Medulla oblongata (tissue), 1 donor: ENCODE results near the gene MMRN1.

Experiments used
- DNase-seq: peaks from one replicate; pipeline ENCODE4 v3.0.0-alpha.2; 2015; ENCODE audit errors: extremely low spot score

The MMRN1 gene

GRCh38 chr4:89894649-89895550 is at the start of gene MMRN1:
MMRN1 (plus strand) TSS chr4:89894854; CDS start chr4:89894972, 118 bp downstream.
- DNase-seq, result peak; percentile 21

GRCh38 chr4:89847571-89848325 is 46.9 kb upstream of the MMRN1 start:
- DNase-seq, result no peak

- DNase-seq, result no peak
These were observed 39.4 kb upstream of the MMRN1 start for GRCh38 chr4:89855236-89855635.

GRCh38 chr4:89860971-89861370 is 33.7 kb upstream of the MMRN1 start:
- DNase-seq, result no peak

- DNase-seq, result no peak
These were observed 31.1 kb upstream of the MMRN1 start for GRCh38 chr4:89863533-89863932.

GRCh38 chr4:89868276-89868675 is 26.4 kb upstream of the MMRN1 start:
- no peak for DNase-seq

- DNase-seq, result no peak
These were observed 25.6 kb upstream of the MMRN1 start for GRCh38 chr4:89868999-89869589.

GRCh38 chr4:89871211-89871610 is 23.4 kb upstream of the MMRN1 start:
- DNase-seq, result no peak

GRCh38 chr4:89876548-89876947 is 18.1 kb upstream of the MMRN1 start:
- DNase-seq, result no peak

GRCh38 chr4:89878611-89879010 is 16.0 kb upstream of the MMRN1 start:
- no peak for DNase-seq

GRCh38 chr4:89879215-89879614 is 15.4 kb upstream of the MMRN1 start:
- DNase-seq, result no peak

GRCh38 chr4:89889289-89889688 is 5.4 kb upstream of the MMRN1 start:
- DNase-seq, result peak; percentile 21

GRCh38 chr4:89897867-89898266 is 3.2 kb downstream of the MMRN1 start:
- no peak for DNase-seq

- DNase-seq, result no peak
These were observed 3.7 kb downstream of the MMRN1 start for GRCh38 chr4:89898304-89898716.

- DNase-seq, result no peak
These were observed 4.5 kb downstream of the MMRN1 start for GRCh38 chr4:89899152-89899551.

- no peak for DNase-seq
These were observed 5.2 kb downstream of the MMRN1 start for GRCh38 chr4:89899854-89900253.

GRCh38 chr4:89901808-89902431 is 7.3 kb downstream of the MMRN1 start:
- peak; percentile 70 for DNase-seq

- no peak for DNase-seq
These were observed 9.9 kb downstream of the MMRN1 start for GRCh38 chr4:89904524-89904923.

- no peak for DNase-seq
These were observed 11.7 kb downstream of the MMRN1 start for GRCh38 chr4:89906316-89906715.

GRCh38 chr4:89906777-89907521 is 12.3 kb downstream of the MMRN1 start:
- DNase-seq, result no peak

GRCh38 chr4:89909889-89910288 is 15.2 kb downstream of the MMRN1 start:
- DNase-seq, result no peak
